ENCODE data around the gene GIPC2.

Gene GIPC2

DNA sequence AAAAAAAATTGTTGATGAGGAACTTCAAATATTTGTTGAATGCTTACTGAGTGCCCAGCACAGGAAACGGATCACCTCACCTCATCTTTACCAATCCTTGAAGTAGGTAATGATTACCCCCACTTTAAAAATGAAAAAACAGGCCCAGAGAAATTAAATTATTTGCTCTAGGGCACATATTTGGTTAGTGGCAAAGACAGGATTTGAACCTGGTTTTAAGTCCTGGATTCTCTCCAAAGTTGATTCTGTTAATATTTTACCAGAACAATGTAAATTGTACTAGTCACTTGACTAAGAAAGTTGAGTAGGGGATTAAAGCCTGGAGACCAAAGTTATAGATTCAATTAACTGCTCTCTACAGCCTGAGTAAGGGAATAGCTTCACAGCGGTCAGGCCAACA lies 97.9 kb downstream of the GIPC2 start:
- DNase-seq (ENCODE audit: low read depth in 3 of 3), result no peak

DNA sequence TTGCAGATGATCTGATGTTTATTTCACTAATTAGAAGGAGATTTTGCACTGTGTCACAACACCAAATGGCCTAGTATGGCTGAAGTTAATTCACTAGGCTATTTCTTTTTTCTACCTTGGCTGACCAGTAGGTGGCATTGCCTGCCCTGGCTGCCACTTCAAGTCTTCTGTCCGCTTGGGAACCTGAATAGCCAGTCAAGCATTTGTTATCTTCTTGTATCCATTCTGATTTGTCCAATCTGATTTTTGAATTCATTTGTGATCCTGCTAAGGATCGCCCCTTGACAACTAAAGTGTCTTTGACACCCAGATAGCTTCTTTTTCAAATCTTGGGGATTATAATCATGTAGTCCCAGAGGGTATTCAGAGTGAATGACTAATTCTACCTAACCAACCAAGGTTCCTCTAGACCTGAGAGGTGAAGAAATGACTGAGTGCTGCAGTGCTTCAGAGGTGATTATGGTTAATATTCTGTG lies 99.4 kb downstream of the GIPC2 start:
- DNase-seq (ENCODE audit: low read depth in 3 of 3), result peak in 1 of 3 donors; percentile 26

DNA sequence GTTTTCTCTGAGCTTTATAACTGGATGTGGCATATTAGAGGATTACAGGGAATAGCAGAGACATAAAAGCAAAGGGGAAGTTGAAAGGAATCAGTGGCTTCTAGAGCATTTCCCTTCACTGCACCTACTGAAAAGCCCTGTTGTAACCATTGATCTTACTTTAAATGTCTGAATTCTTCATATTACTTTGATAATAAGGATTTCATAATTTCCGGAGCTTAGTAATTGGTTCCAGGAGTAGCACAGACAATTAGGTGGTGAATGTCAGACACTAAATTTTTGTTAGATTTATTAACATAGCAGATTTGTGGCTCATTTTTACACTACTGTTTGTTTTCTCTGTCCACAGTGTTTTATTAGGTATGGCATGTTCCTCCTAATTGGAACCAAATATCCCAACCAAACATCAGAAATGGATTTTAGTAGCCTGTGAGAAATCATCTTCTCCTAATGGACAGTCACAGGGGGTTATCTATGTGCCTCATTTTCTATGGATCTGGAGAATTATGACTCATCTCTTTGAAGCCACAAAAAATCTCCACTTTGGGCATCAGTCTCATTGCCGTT lies 100.5 kb downstream of the GIPC2 start:
- DNase-seq (ENCODE audit: low read depth in 3 of 3), result no peak

DNA sequence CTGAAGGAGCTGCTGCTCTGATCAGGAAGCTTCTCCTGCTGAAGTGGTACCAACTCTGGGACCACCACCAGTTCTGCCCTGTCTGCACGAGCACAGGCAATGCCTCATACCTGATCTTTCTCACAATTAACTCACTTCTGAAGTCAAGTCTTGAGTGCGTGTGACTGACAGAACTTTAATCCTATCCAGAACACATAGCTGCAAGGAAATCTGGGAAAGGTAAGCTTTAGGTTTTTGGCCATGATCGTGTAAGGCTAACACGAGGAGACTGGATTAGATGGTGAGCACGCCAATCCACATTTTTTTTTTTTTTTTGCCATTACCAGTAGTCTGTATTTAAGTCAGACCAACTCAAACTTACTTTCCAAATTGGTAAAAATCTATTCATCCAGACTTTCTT lies 101.3 kb downstream of the GIPC2 start:
- DNase-seq (ENCODE audit: low read depth in 3 of 3), result no peak

DNA sequence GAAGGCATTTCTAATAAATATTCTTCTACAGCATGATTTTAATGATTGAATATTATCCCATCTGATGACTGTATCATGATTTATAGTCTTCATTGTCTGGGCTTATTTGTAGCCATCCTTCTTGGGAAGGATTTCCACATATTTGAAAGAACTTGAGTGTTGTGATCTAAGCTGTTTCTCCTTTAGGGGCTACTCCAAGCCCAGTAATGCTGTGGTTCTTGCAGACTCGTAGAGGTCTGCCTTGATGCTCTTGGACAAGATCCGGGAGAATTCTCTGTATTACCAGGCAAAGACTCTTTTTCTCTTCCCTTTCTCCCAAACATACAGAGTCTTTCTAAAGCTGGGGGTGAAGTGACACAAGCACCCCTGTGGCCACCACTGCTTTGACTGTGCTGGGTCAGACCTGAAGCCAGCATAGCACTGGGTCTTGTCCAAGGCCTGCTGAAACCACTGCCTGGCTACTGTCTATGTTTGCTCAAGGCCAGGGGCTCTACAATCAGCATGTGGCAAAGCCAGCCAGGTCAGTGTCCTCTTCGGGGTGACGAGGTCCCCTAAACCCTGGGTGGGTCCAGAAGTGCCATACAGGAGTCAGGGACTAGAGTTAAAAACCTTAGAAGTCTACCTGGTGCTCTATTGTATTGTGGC lies 107.4 kb downstream of the GIPC2 start:
- no peak for DNase-seq (ENCODE audit: low read depth in 3 of 3)

DNA sequence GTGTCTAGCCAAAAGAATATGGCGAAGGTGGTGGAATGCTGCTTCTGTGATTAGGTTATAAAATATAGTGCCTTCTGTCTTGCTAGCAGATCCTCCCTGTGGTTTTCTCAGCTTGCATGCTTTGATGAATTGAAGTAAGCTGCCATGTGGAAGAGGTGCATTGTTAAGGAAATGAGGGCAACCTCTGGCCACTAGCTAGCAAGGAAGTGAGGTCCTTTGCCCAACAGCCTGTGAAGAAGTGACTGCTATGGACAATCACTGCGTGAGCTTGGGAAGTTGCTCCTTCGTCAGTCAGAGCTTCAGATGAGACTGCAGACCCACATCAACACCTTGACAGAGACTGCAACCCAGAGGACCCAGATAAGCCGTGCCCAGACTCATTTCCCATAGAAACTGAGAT lies 109.4 kb downstream of the GIPC2 start:
- DNase-seq (ENCODE audit: low read depth in 3 of 3), result no peak

DNA sequence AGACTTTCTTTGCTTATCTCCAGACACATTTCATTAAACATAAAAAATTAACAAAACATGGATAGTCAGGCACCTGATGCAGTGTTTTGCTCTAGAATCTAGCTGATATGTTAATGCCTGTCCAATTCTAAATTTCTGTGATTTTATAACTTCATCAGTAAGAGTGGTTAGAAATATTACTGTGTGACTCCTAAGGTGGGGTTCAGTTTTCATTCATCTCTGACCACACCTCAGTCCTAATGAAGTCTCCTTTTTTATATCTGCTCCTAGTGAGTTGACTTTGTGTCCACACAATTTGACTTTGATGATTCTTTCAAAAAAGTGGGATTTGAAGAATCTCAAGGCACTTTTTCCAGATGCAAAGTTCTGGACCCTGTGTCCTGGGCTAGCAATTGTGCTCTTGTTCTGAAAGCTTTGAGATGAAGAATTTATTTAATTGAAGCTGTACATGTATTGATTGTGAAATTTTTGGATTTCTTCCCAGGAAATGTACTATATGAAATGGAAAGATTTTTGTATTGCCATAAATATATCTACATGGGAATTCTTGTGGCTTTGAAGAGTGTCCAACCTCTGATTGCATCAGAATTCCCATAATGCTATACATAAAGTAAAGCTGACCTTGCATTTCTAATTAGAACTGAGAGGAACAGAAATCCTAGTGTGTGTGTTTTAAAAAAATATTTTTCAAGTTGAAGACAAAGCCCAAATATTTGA lies 111.2 kb downstream of the GIPC2 start:
- no peak for DNase-seq (ENCODE audit: low read depth in 3 of 3)

DNA sequence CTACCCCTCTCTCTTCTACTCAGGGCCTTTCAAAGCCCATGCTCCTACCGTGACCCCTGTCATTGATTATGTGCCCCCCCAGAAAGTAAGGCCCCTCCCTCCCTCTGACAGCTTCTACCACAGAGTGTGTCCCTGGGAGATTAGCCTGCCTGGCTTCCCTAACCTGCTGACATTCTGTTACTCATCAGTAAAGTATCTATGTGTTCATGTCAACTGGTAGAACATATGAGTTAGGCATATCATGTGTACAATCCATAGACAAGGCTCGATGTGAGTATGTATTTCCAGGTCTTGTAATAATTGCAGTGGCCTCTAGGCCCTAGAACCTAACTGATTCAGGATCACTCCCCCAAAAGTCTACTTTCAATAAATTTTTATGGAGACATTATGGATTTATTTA lies 120.0 kb downstream of the GIPC2 start:
- no peak for DNase-seq (ENCODE audit: low read depth in 3 of 3)

DNA sequence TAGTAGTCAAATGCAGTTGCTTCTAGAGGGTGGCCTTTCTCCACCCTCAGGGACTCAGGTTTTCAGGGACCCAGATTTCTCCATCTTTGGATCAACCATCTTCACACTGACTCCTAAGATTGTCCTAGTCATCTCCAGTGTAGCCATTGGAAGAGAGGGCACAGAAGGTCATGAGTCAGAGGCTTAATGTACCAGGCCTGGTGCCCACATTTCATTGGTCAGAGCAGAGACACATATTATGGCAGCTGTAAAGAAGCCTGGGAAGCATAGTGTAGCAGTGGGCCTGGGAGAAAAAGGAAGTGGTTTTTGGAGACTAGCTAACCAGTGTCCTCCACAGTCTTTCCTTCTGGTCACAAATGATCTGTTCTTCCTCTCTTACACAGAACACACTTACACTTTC lies 122.5 kb downstream of the GIPC2 start:
- DNase-seq (ENCODE audit: low read depth in 3 of 3), result no peak

DNA sequence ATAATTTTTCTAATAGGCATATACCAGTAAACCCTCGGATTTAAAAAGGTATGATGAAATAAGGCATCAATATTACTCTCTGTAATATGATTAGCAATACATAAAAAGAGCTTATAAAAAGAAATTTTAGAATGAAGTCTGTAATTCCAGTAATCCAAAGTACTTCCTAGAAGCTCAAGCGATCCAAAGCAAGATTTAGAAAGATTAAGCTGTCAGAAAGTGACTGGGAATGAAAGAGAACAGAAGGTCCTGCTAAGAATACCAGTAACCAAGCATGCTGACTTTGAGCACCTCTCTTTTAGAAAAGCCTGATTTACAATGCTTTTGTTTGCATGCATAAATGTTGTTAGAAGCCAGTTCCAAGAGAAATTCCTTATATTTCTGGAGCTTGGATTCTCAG lies 125.1 kb downstream of the GIPC2 start:
- no peak for DNase-seq (ENCODE audit: low read depth in 3 of 3)

DNA sequence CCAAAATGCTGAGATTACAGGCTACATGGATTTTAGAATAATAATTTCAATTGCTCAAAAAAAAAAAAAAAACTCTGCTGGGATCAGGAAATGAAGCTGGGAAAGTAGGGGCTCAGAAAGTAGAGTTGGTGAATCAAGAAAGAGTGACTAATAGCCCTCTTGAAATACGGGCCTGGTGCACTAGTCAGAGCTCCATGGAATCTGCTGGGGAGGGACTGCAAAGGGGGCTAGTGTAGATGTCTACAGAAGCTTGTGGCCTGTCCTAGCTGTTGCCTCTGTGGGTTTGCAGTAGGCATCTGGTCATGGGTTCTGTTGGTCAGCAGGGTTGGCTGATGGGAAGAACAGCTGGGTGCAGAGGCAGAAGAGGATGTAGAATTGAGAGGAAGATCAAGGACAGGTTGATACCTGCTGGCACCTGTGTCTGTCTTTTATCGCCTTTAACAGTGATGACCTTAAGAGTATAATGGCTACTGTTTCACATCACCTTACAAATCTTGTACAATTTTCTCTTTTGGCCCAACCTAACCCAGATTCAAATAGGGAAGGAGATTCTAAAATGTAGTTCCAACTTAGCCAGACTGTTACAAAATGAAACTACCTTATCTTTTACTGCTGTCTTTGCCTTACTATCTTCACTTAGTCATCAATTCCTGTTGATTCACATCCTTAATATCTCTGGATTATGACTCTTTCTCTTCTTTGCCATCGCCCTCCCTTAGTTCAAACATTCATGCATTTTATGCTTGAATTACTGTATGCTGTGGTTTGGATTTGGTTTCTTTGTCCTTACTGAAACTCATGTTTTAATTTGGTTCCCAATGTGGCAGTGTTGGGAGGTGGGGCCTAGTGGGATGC lies 126.2 kb downstream of the GIPC2 start:
- no peak for DNase-seq (ENCODE audit: low read depth in 3 of 3)

DNA sequence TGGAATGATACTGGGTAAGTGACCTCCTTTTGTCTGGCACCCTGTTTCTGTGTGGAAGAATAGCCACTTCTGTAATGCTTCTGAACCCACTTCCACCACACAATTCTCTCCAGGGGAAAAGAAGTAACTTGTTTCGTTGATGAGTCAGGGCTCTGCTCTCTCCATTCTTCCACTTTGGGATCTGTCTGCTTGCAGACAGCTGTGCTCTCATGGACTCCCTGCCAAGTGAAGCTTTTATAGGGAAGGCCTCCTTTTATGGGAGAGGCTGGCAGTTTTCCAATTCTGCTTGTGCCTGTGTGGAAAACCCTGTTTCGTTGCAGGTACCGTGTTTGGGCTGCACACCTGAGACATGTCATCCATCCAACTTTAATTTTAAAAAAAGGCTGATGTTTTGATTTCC lies 130.7 kb downstream of the GIPC2 start:
- DNase-seq (ENCODE audit: low read depth in 3 of 3), result no peak

DNA sequence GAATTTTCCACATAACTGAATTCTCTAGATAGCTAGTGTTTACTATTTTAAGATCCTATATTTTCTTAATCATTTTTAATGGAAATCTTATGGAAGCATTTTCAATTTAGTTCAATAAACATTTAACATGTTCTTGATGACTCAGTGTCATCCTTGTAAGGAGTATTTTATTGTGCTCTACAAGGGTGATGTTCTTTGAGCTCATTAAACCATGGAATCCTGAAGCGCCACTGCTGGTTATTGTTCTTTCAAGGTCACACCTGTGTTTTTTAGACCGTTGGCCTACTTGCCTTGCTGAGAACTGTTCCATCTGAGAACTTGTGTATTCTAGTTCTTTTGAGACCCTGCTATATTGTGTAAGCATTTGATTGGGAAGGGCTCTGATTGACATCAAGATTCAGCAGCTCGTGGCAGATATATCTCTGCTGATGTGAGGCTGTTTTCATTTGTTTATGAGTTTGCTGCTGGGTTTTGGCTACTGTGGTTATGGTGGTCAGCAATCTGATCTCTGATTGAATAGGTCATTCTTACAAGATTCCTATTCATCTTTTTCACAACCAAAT lies 132.0 kb downstream of the GIPC2 start:
- no peak for DNase-seq (ENCODE audit: low read depth in 3 of 3)

DNA sequence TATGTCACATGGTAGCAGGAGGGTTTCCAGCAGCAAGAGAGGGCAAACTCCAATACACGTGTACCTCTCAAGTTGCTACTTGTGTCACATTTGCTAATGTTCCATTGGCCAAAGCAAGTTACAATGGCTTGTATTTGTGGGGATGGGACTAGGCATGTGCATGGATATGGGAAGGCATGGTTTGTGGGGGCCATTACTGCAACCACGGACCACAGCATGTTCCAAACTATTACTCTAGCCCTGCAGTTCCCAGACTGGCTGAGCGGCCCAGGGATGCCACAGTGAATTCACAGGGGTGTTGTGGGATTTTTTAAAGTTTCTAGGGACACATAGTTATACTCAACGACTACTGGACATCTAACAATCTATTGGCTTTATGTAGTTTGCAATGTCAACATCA lies 133.1 kb downstream of the GIPC2 start:
- DNase-seq (ENCODE audit: low read depth in 3 of 3), result no peak

DNA sequence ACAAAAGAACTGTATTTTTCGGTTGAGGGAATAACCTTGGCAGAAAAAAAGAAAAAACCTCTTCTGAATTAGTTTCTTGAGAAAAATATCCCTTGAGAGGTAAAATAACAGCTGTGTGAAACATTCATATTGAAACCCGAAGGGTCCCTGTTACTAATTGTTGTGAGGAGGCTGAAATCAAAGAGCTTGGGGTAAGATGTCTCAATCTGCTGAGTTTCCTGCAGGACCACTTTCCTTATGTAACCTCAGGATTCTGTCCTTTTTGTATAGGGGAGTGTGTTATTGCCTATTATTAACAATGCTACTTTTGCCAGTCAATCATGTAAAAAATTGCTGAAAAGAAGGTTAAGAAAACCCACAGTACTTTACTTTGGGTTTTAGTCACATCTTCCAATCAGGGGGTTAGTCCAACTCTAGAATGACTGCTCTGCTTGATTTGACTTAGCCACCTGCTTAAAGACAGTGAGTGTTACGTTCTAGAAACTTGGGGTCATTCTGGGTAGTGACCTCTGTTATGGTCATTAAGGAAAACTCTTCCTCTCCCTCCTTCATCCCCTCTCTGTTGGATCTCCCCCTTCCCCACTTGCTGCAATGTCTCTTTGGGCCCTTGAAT lies 138.8 kb downstream of the GIPC2 start:
- no peak for DNase-seq (ENCODE audit: low read depth in 3 of 3)
